GM21723 (cell line): Measurements from ENCODE around the gene CACNG3.
"Not testable (repeated sequence)": the region's sequence is repeated elsewhere in the genome, so short reads cannot be mapped to it uniquely, and the experiment has no call there.

Experiments
- ATAC-seq: cut with Tn5 transposase; IDR thresholded peaks from one replicate; pipeline ENCODE4 v1.9.1; 2021; ENCODE audit warnings: mild to moderate bottlenecking, moderate library complexity; ENCODE audit not compliant: unreplicated experiment

The CACNG3 gene

DNA sequence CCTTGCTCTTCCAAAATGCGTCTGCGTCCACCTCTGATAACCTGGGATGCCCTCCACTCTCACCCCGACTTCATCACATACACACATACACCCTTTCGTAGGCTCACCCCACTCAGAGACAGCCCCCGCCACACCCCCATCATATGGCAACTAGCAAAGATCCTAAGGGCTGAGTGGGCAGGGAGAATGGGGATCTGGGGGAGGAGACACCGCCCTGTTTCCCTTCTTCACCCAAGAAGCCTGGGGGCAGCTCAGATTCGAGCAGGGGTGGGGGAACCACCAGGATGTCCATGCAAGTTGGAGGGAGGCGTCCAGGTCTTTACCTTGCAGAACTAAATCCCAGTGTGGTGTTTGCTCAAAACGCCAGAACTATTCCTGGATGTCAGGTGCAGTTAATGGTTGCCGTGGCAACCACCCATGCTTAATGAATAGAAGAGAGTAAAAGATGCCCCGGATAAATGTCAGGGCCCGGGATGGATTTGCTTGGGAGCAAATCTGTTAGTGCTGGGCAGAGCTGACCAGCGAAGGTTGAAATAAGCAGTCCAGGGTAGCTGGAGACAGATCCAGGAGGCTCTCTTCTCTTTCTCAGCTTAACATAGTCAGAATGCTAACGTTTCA, 72.8 kb downstream of the CACNG3 start:
- ATAC-seq, result no peak

DNA sequence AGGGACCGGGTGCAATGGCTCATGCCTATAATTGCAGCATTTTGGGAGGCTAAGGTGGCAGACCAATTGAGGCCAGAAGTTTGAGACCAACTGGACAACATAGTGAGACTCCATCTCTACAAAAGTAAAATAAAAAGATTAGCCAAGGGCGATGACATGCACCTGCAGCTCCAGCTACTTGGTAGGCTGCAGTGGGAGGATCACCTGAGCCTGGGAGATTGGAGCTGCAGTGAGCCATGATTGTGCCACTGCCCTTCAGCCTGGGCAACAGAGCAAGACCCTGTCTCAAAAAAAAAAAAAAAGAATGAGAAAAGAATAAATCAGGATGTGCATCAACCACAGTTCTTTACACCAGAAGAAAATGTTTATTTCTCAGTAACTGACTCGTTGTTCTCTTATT, 76.0 kb downstream of the CACNG3 start:
- no peak for ATAC-seq

DNA sequence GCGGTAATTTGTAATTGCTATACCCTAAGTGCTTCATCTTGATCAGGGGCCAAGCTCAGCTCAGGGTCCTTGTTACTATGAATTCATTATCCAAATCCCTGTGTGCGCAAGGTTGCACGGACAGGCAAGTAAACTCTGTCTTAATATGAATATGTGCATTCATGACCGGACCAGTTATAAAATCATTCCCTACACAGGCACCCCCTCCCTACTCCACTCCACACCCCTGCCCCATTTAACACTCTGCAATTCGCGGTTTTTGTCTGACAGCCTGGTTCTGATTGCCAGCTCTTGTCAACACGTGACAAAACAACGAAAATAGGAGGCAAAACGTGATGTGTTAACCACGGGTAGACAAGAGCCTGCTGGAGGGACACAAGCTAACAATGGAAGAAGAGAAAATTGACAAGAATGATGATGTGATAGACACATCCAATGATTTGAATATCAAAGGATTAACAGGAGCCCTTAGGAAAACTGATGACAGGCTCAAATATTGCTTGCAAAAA, 76.5 kb downstream of the CACNG3 start:
- no peak for ATAC-seq

DNA sequence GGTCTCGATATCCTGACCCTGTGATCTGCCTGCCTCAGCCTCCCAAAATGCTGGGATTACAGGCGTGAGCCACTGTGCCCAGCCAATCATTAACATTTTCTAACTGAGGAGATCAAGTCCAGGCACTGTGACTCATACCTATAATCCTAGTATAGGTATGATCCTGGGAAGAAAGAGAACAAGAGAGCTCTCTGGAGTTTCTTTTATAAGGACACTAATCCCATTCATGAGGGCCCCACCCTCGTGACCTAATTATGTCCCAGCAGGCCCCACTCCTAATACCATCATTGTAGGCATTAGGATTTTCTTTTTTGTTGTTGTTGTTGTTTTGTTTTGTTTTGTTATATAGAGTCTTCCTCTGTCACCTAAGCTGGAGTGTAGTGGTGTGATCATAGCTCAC, 80.4 kb downstream of the CACNG3 start:
- no peak for ATAC-seq

DNA sequence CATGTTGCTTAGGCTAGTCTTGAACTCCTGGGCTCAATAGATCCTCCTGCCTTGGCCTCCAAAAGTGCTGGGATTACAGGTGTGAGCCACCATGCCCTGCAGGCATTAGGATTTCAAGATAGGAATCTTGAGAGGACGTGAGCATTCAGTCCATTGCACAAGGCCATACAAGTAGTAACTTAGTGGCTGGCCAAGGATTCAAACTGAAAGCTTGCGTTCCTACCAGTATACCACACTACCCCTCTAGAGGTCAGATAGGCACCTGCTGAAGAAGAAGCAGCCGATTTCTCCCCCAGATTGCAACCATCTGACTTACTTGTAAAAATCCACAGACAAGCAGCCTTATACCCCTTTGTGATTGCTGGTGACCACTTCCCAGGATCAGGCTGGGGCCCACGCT, 80.9 kb downstream of the CACNG3 start:
- ATAC-seq, result no peak

DNA sequence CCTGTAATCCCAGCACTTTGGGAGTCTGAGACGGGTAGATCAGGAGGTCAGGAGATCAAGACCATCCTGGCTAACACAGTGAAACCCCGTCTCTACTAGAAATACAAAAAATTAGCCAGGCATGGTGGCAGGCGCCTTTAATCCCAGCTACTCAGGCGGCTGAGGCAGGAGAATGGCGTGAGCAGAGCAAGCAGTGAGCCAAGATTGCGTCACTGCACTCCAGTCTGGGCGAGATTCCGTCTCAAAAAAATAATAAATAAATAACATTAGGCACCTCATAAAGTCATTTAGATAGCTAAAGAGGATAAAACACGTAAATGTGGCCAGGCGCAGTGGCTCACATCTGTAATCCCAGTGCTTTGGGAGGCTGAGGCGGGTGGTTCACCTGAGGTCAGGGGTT, 87.7 kb downstream of the CACNG3 start:
- ATAC-seq, result not testable (repeated sequence)

DNA sequence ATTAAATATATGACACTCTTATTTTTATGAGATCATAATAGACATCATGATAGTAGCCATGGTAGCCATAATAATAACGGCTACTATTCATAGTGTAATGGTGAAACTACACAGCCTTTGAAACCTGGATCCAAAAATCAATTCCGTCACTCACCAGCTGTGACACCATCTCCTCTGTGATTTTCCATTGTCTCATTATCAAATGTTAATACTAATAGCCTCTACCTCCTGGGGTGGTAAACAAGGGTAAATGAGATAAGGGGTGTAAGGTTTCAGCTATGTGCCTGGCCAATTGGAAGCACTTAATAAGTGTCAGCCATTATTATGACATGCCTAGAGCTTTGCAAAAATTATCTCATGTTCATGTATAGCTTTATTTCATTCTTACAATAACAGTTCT, 88.6 kb downstream of the CACNG3 start:
- ATAC-seq, result no peak

DNA sequence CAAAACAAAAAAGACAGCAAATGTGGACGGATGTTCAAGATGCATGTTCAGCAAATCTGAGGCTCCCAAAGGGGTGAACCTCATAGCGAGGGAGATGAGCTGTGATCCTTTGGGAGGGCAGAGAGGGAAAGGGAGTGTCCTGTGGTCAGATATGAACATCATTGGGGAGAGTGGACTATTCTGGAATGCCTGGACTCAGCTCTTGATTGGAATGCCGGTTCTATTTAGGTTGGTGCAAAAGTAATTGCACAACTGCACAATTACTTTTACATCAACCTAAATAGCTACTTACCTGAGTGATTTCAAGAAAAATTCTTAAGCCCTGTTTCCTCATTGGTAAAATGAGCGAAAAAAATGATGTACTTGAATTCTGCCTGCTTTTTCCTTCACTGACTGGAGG, 89.6 kb downstream of the CACNG3 start:
- ATAC-seq, result no peak

DNA sequence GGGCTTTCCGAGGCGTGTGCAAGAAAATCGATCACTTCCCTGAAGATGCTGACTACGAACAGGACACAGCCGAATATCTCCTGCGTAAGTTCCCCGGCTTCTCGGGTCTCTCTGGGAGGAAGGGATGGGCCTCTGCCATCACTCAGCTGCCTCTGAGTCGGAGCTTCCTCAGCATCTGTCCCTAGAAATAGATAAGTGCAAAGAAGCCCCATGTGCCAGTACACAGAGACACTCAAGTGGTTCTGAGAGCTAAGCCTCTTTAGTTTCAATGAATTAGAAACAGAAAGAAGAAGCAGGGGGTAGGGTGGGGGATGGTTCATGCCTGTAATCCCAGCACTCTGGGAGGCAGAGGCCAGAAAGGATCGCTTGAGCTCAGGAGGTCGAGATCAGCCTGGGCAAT, 90.6 kb downstream of the CACNG3 start:
- ATAC-seq, result no peak

DNA sequence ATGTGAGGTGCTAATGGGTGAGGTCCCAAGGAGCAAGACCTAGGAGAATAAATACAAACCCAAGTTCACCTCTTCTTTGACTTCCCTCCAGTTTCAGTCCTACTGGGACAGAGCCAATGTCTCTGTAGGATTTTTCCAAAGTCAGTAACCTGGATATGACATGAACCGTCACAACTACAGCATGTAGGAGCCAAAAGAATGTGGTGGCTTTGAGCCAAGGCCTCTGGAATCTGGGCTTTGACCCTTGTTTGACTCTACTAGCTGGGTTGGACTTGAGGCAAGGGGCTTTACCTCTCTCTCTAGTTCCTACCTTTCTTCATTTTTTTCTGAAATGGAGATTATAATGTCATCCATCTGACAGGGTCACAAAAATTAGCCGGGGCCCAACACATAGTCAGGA, 91.4 kb downstream of the CACNG3 start:
- no peak for ATAC-seq

DNA sequence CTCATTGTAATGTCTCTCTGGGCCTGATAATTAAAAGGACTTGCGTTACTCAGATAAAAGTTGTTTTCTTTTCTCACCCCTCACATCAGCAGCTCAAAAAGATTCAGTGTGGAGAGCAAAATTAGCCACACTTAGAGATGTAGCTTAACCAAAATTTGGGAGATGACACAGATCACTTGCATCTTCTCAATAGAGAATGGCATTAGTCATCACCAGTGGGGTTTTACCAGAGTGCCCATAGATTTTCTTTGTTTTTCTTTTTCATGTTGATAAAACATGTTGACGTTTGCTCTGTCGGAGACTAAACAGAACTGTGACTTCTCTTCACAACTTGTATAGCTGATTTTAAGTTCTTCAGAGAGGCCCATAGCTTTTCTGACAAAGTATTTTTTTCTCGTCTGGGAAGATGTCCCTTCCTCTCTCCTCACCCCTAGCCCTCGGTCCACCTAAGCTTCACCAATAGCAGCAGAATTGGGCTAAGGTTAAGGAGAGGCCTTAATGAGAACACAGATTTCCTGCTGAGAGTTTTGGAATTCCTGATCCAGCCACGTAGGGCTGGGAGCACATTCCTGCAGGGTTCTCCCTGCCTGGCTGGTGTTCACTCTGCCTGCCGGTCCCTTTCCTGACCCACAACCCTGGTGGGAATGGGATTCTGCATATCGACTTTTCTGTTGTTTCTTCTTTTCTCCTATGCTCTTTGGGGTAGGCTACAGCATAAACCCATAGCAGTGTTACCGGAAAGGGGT, 92.6 kb downstream of the CACNG3 start:
- no peak for ATAC-seq

DNA sequence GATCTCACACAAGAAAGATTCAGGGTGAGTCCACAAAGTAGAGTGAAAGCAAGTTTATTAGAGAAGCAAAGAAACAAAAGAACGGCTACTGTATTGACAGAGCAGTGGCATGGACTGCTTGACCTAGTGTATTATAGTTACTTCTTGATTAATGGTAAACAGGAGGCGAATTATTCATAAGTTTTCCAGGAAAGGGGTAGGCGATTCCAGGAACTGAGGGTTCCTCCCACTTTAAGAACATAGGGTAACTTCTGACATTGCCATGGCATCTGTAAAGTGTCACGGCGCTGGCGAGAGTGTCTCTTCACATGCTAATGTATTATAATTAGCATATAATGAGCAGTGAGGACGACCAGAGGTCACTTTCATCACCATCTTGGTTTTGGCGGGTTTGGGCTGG, 93.2 kb downstream of the CACNG3 start:
- ATAC-seq, result no peak

DNA sequence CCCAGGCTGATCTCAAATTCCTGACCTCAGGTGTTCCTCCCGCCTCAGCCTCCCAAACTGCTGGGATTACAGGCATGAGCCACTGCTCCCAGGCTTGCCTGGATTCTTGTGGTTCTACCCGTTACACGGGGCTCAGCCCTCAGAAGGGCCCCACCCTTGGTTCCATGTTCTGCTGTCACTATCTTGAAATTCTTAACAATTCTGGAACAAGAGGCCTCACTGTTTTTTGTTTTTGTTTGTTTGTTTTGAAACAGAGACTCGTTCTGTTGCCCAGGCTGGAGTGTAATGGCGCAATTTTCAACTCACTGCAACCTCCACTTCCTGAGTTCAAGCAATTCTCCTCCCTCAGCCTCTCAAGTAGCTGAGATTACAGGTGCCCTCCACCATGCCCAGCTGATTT, 96.6 kb downstream of the CACNG3 start:
- no peak for ATAC-seq

DNA sequence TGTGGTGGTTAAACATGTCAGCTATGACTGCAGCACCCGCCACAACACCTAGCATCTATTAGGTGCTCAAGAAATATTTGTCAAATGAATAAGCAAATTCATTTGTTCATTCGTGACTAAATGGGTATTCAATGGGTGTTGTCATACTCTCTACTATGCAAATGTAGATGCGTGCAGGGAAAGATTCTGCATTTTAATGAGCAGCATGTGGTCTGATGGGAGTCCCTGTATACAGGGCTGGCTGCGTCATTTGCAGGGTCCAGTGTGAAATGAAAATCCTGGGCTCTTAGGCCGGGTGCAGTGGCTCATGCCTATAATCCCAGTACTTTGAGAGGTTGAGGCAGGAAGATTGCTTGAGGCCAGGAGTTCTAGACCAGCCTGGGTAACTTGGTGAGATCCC, 97.5 kb downstream of the CACNG3 start:
- ATAC-seq, result no peak

DNA sequence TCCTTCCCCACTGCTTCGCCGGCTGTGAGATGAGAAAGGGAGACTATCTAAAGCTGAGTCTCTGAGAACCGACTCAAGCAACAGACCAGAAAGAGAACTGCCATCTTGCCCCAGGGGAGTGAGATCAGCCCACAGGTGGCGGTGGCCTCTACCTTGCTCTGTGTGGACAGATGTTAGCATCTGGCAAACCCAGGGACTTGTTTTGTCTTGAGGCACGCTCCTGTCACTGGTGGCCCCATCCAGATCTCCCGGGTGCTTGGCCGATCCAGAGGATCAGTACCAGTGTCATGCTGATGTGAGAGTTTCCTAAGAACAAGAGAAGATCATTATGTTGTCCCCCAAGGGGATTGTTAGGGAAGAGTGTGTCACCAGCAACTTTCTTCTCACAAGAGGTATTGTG, 101.4 kb downstream of the CACNG3 start:
- no peak for ATAC-seq

DNA sequence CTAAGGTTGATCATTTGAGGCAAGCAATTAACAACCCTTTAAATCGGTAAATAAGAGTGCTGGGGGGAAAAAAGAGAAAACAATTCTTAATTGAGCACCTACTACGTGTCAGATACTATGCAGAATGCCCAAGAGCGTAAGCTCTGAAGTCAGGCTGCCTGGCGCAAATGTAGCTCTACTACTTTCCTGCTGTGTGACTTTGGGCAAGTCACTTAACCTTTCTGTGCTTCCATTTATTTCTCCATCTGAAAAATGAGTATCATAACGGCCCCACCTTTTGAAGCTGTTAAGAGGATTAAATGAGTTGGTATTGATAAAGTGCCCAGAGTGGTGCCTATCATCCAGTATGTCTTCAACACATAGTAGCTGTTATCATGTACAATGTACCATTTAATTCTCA, 102.0 kb downstream of the CACNG3 start:
- no peak for ATAC-seq

DNA sequence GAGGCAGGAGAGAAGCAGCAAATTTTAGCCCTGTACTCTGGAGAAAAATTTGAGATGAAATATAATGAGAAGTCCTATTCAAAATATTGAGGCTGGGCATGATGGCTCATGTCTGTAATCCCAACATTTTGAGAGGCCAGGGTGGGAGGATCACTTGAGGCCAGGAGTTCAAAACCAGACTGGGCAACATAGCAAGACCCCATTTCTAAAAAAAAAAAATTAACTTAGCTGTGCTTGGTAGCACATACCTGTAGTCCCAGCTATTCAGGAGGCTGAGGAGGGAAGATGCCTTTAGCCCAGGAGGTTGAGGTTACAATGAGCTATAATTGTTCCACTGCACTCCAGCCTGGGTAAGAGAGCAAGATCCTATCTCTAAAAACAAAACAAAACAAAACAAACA, 103.4 kb downstream of the CACNG3 start:
- ATAC-seq, result no peak

DNA sequence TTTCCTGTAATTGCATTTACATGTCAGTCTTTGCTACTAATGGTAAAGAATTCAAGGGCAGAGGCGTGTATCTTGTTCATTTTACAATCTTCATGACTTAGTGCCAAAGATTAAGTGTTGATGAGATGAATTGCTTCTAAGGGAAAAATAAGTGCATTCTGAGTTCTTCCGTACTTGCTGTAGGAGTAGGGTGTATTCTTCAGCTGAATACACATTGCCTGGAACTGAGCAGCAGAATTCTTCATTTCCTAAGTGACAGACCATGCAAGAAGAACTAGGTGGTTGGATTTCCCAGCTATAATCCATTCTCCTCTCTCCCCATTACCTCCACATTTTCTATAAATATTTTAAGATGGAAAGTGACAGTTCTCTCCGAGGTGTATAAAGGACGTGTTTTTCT, 104.8 kb downstream of the CACNG3 start:
- no peak for ATAC-seq

DNA sequence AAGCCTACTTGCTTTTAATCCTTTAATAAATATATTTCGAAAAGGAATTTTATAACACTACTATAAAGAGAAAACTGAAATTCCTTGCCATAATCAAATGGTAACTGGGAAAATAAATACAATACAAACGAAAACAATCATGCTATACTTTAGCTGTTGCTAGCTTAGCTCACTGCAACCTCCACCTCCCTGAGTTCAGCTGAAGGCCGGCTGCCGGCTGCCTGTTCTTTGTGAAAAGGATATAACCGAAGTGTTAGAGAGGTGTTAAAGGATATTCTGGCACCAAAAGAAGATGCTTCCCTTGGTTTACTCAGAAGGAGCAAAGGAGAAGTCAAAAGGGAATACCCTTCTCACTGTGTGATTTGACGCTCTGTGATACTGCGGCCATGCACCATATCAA, 108.5 kb downstream of the CACNG3 start:
- ATAC-seq, result no peak

DNA sequence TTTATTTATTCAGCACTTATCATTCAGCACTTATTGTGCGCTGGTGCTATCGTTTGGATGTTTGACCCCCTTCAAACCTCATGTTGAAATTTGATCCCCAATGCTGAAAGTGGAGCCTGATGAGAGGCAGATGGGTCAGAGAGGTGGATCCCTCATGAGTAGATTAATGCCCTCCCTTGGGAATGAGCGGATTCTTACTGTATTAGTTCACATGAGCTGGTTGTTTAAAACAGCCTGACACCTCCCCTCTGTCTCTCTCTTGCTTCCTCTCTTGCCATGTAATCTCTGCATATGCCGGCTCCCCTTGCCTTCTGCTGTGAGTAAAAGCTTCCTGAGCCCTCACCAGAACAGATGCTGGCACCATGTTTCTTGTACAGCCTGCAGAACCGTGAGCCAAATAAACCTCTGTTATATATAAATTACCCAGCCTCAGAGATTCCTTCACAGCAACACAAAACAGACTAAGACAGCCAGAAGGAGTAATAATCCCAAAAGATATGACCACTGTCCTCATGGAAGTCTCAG, 111.1 kb downstream of the CACNG3 start:
- no peak for ATAC-seq

DNA sequence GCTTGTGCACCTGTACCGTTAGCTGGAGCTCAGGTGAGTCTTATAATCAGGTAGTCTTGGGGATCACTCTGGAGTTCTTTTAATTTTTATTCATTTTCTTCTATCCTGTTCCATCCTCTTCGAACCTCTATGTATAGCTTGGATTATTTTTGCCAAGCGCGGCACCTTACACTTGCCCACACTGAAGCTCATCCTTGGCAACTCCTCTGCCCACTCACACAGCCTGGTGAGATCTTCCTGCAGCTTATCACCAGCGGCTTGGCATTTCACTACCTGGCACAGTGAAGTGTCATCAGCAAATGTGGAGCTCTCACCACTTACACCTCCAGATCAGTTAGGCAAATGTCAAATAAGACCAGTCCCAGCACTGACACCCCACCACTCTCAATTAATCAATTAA, 116.7 kb downstream of the CACNG3 start:
- no peak for ATAC-seq

DNA sequence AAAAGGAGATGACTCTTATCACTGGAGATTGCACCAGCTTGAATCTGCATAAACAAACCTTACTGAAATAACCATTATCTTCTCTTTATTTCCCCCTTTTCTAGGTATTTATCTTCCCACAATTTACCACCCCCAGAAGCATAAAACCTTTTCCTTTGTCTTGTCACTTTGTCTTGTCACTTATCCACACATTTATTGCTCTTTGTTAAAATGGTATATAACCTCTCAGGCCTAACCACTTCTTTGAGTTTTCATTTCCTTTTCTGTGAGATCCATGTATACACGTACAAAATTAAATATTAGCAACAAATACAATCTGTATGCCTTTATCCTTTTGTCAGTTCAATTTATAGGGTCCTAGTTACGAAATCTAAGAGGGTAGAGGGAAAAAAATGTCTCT, 122.9 kb downstream of the CACNG3 start:
- no peak for ATAC-seq
